ENCODE measurements around the gene SHD.

SHD gene

GRCh38 chr19:4338441-4339355 lies 59.6 kb downstream of the SHD start, which contains the start of gene STAP2:
Gene STAP2 (minus strand): TSS chr19:4338827. CDS start chr19:4338753, 74 bp downstream.
- no peak within 1 kb of the TSS for H3K27ac ChIP-seq (ENCODE audit: low read depth, low read length, poor library complexity, severe bottlenecking)
- no peaks in the 10 kb centered on the region for H3K79me2 ChIP-seq (ENCODE audit: insufficient read depth, low read length)
- TF ChIP-seq EZH2 (IDR thresholded peaks at IDR 0.05; ENCODE audit: borderline replicate concordance, low read length), result no peak
- TF ChIP-seq CTCF (IDR thresholded peaks at IDR 0.05; ENCODE audit: low read length), result no peak
- H3K9me2 ChIP-seq (ENCODE audit: low read depth, low read length), result no peaks in the 10 kb centered on the region
- peak within 1 kb of the TSS; percentile 37 for H3K4me3 ChIP-seq (ENCODE audit: low read depth, low read length, poor library complexity, severe bottlenecking)
- H3K36me3 ChIP-seq (ENCODE audit: insufficient read depth, low read length), result no peaks in the 10 kb centered on the region
- peaks cover 15% of the 10 kb centered on the region for H3K4me1 ChIP-seq (ENCODE audit: insufficient read depth, low read length, severe bottlenecking)
- peak within 1 kb of the TSS; percentile 52 for H3K4me2 ChIP-seq (ENCODE audit: low read length)
- H3K27me3 ChIP-seq (ENCODE audit: insufficient read depth, low read length), result no peaks in the 10 kb centered on the region
- no peaks in the 10 kb centered on the region for H3K9me3 ChIP-seq (ENCODE audit: low read length)
- H4K20me1 ChIP-seq (ENCODE audit: insufficient read depth, low read length), result no peaks in the 10 kb centered on the region
- no peak within 1 kb of the TSS for H2AFZ ChIP-seq (ENCODE audit: low read length)
- no peaks in the 10 kb centered on the region for H3F3A ChIP-seq (ENCODE audit: insufficient read depth, low read length)
- peak within 1 kb of the TSS; percentile 22; the same call in 1 of the 2 replicates for H3K9ac ChIP-seq (ENCODE audit: low read length)
